Raji (cell line): ENCODE measurements around the gene NFAT5.

ENCODE experiments used
- POLR2A ChIP-seq: IDR thresholded peaks from 2 replicates; pipeline ENCODE4 v1.6.1; 2011; ENCODE audit warnings: low read depth, low read length, control low read depth; ENCODE audit not compliant: insufficient read depth

Gene NFAT5

GRCh38 chr16:69741951-69742904 is 176.5 kb downstream of the NFAT5 start:
- no peak for TF ChIP-seq POLR2A

- no peak for TF ChIP-seq POLR2A
Measured at GRCh38 chr16:69744363-69745231, 178.8 kb downstream of the NFAT5 start.

- TF ChIP-seq POLR2A, result no peak
Measured at GRCh38 chr16:69745232-69745612, 179.5 kb downstream of the NFAT5 start.

GRCh38 chr16:69745959-69746358 is 180.2 kb downstream of the NFAT5 start:
- no peak for TF ChIP-seq POLR2A

- no peak for TF ChIP-seq POLR2A
Measured at GRCh38 chr16:69747115-69747514, 181.3 kb downstream of the NFAT5 start.

GRCh38 chr16:69748694-69749345 is 183.1 kb downstream of the NFAT5 start:
- no peak for TF ChIP-seq POLR2A

GRCh38 chr16:69754143-69754468 is 188.3 kb downstream of the NFAT5 start:
- no peak for TF ChIP-seq POLR2A
